HG03432 (cell line): ENCODE measurements around the gene PTPRE.
"Not testable (repeated sequence)": the region's sequence is repeated elsewhere in the genome, so short reads cannot be mapped to it uniquely, and the experiment has no call there.

Source experiments
- ATAC-seq: cut with Tn5 transposase; IDR thresholded peaks from one replicate; pipeline ENCODE4 v1.9.1; 2021; ENCODE audit warnings: mild to moderate bottlenecking, moderate library complexity; ENCODE audit not compliant: unreplicated experiment

Gene PTPRE

GRCh38 chr10:127976701-127977356 lies 69.9 kb downstream of the PTPRE start:
- ATAC-seq, result no peak

GRCh38 chr10:127977357-127978009 lies 70.6 kb downstream of the PTPRE start:
- ATAC-seq, result no peak

GRCh38 chr10:127978481-127978880 lies 71.6 kb downstream of the PTPRE start:
- no peak for ATAC-seq

DNA sequence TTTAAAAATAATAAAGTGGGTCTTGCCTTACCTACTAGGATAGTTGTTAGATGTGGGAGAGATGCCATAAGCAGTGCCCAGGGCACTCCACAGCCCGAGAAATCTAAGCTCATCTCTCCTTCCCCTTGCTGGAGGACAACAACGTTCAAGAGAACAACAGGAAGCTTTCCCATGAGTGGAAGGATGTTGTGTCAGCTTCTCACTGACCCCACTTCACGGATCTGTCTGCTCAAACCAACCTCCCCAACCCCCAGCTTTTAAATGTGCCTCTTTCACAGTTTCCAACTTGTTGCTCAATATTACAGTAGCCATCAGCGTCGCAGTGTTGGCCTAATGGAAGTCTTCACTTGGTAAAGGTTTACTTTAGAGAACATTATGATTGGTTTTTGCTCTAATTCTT lies 72.1 kb downstream of the PTPRE start:
- ATAC-seq, result no peak

DNA sequence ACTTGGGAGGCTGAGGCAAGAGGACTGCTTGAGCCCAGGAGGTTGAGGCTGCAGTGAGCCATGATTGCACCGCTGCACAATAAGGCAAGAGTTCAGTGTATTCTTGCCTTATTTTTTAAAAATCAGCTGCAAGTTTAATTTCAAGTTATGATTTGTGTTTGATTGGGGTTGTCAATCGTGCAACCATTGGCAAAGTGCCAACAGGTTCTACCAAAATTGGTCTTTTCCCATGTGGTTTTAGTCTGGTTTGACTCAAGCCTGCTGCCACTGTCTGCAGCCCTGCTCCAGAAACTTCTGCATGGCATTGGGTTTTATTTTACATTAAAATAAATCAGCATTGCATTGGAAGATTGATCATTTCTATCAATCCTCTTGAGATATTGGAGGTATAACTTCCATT lies 72.7 kb downstream of the PTPRE start:
- no peak for ATAC-seq

DNA sequence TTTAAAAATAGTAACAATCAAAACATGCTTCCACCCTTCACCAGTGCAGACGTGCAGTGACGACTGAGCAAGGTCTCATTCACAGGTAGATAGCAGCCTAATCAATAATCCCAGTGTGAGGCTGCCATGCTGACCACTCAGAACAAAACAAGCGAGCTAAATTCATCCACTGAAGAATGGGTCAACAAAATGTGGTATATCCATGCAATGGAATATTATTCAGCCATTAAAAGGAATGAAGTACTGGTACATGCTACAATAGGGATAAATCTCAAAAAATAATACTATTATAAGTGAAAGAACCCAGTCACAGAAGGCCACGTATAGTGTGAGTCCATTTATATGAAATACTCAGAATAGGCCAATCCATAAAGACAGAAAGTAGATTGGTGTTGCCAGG lies 74.0 kb downstream of the PTPRE start:
- no peak for ATAC-seq

DNA sequence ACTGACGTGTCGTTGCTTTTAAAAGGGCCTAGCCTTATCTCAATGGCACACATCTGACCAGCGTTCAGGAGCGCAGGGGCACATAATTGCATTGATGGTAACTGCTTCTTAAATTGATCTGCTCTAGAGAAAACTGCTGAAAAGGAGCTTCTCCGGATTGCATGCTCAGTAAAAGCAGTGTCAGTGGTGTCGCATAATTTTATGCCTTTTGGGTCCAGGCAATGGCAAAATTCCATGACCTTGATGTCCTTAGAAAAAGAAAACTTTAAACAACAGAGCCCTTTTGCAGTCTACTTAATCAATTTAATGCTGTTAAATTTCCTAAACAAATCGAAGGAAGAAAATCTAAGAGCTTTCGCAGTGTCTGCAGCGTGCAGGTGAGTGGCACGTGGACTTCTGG lies 75.7 kb downstream of the PTPRE start:
- ATAC-seq, result no peak

DNA sequence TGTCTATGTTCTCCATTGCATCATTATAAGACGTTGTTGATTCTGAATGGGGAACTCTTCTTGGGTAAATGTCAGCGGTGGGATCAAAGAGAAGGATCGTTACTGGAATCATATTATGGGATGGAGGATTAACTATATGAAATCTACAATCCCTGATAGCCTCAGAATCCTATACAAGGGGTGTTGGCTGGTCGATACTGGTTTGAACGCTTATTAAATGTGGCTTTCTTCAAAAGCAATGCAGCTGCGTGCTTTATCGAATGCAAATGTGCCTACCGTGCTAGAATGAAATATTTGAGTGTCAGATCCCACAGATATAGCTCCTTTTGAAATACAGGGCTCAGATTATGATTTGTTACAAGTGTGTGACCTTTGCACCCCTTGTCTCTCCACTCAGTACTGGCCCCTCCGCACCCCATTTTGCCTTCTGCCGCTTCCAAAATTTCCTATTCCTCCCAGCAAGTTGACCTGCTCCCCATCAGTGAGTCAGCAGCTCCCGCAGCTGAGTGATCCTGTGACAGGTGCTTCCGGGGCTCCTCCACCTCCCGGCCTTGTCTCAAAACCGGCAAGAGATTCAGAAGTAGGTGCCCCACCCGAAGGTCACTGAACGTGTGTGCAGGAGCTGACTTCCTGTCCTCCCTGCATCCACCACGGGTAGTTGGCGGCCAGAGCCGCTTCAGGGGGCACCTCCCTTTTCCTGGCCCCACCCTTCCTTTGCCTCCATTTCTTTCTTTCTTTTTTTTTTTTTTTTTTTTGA lies 76.6 kb downstream of the PTPRE start:
- ATAC-seq, result no peak

DNA sequence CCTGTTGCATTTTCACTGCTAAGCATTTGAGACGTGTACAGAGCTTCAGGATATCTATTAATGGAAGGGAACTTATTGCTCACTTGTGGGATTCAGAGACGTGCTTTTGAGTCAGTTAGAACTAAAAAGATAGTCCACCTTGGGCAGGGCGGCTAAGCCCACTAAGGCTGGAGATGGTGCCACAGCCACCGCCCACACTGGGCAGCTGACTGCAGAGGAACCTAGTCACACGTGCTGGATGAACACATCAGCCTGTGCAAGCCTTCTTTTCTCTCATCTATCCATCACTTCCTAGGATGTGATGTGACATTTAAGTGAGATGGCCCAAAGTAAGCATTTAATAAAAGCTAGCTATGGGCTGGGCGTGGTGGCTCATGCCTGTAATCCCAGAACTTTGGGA lies 78.0 kb downstream of the PTPRE start:
- ATAC-seq, result no peak

- ATAC-seq, result no peak
Observed at GRCh38 chr10:127986531-127987466, 79.9 kb downstream of the PTPRE start.

DNA sequence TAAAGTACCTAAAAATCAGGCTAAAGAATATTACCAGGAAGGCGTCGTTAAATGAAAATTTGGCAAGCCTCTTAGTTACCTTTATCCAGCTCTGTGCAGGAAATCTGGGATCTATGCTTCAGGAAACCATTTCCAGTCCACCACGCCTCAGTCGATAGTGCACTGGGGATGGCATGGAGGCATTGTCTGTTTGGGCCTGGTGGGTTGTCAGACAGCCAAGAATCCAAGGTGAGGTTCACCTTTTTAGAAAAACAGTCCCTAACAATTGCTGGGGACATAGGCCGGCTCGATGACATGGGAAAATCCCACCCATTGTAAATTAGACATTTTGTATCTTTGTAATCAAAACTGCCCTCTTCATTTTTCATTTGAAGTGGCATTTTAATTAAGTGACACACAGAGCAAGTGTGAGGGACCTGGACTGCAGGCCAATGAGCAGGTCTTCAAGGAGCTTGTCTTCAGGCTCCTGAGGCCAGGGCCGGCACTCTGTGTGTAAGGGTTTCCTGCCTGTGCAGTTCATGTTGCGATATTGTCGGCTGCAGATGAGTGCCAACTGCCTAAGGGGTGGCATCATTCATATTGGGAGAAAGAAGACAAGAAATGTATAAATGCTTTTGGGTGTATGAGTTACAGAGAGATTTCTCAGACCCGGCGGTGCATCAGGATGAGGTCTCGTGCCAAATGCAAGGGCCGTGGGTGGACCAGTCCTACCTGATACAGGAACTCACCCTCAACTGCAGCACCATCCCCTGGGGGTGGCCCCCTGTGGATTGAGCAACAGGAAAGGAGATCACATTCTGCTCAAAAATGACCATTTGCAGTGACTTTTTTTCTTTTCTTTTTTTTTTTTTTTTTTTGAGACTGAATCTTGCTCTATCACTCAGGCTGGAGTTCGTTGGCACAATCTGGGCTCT lies 80.8 kb downstream of the PTPRE start:
- no peak for ATAC-seq

DNA sequence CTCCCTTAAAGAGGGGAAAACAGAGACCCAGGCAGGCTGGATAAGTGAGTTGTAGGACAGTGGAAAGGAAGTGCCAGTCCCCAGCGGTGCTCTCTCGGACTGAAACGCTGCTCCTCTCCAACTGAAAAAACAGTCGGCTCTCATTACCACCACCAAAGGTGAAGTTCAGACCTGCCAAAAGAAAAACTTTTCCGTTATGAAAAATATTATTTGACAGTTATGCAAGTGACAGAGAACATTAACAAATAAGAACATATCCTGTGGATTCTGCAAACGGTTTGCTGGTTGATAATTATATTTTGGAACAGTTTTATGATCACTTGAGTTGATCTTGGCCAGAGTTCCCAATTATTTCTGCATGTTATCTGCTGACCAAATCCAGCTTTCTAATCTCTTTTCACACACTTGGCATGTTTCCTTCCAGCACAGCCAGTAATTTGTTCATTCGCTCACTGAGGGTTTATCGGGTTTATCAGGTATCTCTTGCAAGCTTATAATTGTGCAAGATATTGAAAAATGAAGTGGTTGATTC lies 82.6 kb downstream of the PTPRE start:
- no peak for ATAC-seq

DNA sequence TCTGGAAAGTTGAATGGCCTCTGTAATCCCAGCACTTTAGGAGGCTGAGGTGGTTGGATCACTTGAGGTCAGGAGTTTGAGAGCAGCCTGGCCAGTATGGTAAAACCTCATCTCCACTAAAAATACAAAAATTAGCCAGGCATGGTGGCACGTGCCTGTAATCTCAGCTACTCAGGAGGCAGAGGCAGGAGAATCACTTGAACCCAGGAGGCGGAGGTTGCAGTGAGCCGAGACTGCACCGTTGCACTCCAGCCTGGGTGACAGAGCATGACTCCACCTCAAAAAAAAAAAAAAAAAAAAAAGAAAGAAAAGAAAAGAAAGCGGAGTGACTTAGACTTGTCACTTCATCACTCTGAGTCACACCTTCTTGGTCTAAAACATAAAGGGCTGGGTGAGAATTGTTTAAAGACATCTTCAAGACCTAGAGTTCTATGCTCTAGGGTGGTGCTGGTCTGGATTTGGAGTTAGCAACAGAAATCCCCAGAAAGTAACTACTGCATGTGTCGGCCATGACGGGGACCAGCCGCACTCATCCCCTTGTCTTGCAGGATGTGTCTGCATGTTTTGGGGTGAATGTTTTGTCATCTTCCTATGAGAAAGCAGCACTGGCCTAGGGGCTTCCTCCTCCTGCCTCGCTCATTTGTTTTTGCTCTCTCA lies 83.4 kb downstream of the PTPRE start:
- not testable (repeated sequence) for ATAC-seq

- no peak for ATAC-seq
Observed at GRCh38 chr10:127990846-127991542, 84.1 kb downstream of the PTPRE start.

DNA sequence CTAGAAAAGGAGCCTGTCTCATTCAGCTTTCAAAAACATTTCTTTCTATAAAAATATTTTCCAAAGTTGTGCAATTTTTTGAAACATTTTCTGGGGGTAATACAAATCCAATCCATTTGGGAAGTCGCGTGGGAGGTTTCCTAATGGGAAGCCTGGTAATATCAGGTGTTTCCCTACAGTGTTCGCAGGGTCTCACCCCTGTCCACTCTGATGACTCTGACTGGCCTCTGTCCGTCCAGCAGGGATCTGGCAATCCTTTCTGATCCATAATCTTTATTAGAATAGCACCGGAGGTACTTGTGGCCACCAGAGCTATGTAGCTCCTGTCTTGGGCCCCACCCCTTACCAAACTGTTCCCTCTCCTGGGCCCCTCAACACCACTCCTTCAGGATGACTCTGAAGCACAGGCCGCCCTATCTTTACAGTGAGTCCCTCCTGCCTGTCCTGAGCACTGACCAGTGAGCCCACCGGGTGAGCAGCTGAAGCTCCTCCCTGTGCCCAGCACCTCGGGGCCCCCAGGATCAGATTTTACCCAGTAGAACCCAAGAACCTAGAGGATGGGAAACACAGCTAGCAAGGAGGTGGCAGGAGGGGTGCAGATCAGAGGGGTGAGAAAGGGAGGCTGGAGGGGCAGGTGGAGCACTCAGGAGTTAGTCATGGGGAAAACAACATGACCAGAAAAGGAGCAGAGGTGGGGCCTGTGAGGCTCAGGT lies 84.8 kb downstream of the PTPRE start:
- ATAC-seq, result no peak

DNA sequence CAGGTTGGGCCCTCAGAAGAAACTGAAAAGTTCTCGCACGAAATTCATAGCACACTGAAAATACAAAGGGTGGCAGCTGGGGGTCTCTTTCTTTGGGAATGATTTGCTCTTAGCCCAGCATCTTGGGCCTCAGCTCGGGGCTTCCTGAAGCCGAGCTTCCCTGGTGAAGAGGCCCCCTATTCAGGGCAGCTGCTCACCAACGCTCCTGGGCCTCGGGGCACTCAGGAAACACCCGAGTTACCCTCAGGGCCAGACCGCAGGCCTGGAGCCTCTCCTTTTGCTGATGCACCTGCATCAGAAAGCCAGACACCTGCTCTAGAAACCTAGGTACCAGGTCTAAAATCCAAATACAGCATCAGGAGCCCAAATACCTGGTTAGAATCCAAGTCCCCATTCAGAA lies 85.5 kb downstream of the PTPRE start:
- no peak for ATAC-seq

DNA sequence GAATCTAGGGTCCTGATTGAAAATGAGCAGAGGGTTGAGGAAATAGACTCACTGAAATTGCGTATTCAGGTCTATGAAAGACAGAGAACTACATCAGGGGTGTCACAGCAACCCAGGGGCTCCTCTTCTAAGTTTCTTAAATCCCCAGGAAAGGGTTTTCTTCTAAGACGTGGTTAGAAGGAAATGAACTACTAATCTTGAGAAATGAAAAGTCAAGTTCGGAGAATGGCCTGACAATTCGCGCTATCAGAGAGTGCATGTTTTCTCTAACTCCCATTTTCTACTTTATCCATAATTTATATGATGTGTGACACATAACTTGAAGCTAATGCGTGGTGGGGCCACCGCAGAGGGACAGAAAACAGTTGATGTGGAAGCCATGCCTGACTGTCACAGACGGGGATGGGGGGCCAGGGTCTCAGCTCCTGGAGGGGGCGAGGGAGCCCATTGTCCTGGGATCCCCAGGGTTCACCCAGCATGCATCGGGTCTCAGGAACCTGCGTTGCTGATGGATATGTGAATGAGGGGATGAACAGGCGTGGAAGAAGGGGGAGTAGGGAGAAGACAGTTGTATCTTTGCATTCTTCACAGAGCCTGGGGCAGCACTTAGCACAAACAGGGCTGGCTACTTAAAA lies 86.3 kb downstream of the PTPRE start:
- ATAC-seq, result no peak

- no peak for ATAC-seq
Observed at GRCh38 chr10:127995939-127996338, 89.0 kb downstream of the PTPRE start.
